GM21515 (cell line): ENCODE results near the gene KCNMA1.
A peak's percentile ranks its signal among the peaks of the same experiment; 100 is the strongest.

Experiments
- ATAC-seq: cut with Tn5 transposase; IDR thresholded peaks from one replicate; pipeline ENCODE4 v1.9.1; 2021; ENCODE audit not compliant: unreplicated experiment

KCNMA1 gene

GRCh38 chr10:77289027-77289501 lies 348.5 kb downstream of the KCNMA1 start:
- ATAC-seq = no peak

GRCh38 chr10:77287647-77288120 lies 349.9 kb downstream of the KCNMA1 start:
- no peak for ATAC-seq

- no peak for ATAC-seq
These were observed 350.8 kb downstream of the KCNMA1 start for GRCh38 chr10:77286531-77287508.

GRCh38 chr10:77285529-77286182 lies 352.0 kb downstream of the KCNMA1 start:
- no peak for ATAC-seq

GRCh38 chr10:77284797-77285196 lies 352.8 kb downstream of the KCNMA1 start:
- no peak for ATAC-seq

- ATAC-seq = no peak
These were observed 354.3 kb downstream of the KCNMA1 start for GRCh38 chr10:77283326-77283725.

GRCh38 chr10:77282163-77282562 lies 355.4 kb downstream of the KCNMA1 start:
- no peak for ATAC-seq

GRCh38 chr10:77281719-77282118 lies 355.9 kb downstream of the KCNMA1 start:
- no peak for ATAC-seq

GRCh38 chr10:77279207-77279606 lies 358.4 kb downstream of the KCNMA1 start:
- no peak for ATAC-seq

GRCh38 chr10:77274046-77274795 lies 363.4 kb downstream of the KCNMA1 start:
- ATAC-seq = no peak

- no peak for ATAC-seq
These were observed 368.4 kb downstream of the KCNMA1 start for GRCh38 chr10:77269163-77269562.

GRCh38 chr10:77268721-77269120 lies 368.9 kb downstream of the KCNMA1 start:
- ATAC-seq = no peak

- no peak for ATAC-seq
These were observed 369.6 kb downstream of the KCNMA1 start for GRCh38 chr10:77267703-77268675.

- ATAC-seq = no peak
These were observed 371.4 kb downstream of the KCNMA1 start for GRCh38 chr10:77266242-77266641.

- no peak for ATAC-seq
These were observed 373.1 kb downstream of the KCNMA1 start for GRCh38 chr10:77264527-77264926.

- ATAC-seq = peak; percentile 58
These were observed 373.5 kb downstream of the KCNMA1 start for GRCh38 chr10:77264107-77264506.

GRCh38 chr10:77263700-77264099 lies 373.9 kb downstream of the KCNMA1 start:
- no peak for ATAC-seq

GRCh38 chr10:77261146-77261545 lies 376.5 kb downstream of the KCNMA1 start:
- no peak for ATAC-seq

- ATAC-seq = no peak
These were observed 378.3 kb downstream of the KCNMA1 start for GRCh38 chr10:77259171-77259874.
